A673 (cell line): ENCODE results near the gene AOPEP.

Source experiments
- CTCF ChIP-seq: fragments of 300-800, 200-600 bp; sonication (generic); conservative IDR thresholded peaks from 2 replicates; pipeline ENCODE4 v1.5.1; 2017; ENCODE audit warnings: low read depth, mild to moderate bottlenecking, antibody characterized with exemption, low read length, moderate library complexity, mixed read lengths
- EZH2 ChIP-seq: fragments of 200-600 bp; sonication (generic); IDR thresholded peaks from 2 replicates; pipeline ENCODE4 v1.6.1; 2017; ENCODE audit warnings: borderline replicate concordance, low read depth, mild to moderate bottlenecking, mixed read lengths, antibody characterized with exemption, low read length; ENCODE audit not compliant: poor library complexity, severe bottlenecking

- TF ChIP-seq EZH2 (no peak), CTCF (no peak)
Measured at GRCh38 chr9:95079461-95079860, 353.0 kb downstream of the AOPEP start.
